BJ (cell line): ENCODE data around the gene MRPL27. TPM values are rescaled to one million over a fixed set of nuclear protein-coding genes. Genes with fewer than 3 reads are reported as not detected.

Source experiments
- CTCF ChIA-PET: fragments of 350-600 bp; formaldehyde crosslinking; extraction: SDS; loops from one replicate; lab custom pipeline; 2021; ENCODE audit warnings: antibody characterized with exemption, inconsistent platforms; lab: Yijun Ruan, JAX
- POLR2A ChIA-PET: fragments of 300-600 bp; sonication (Branson Sonifier 250); formaldehyde crosslinking; extraction: SDS; loops from one replicate; lab custom pipeline; 2021; ENCODE audit warnings: antibody characterized with exemption; lab: Charles Lee
- DNase-seq: peaks from one replicate; pipeline ENCODE4 v3.0.0-alpha.2; 2011; ENCODE audit warnings: low read depth
- H3K27me3 ChIP-seq: 2 replicates; pipeline ENCODE4 v1.6.0; 2011; ENCODE audit warnings: low read length; ENCODE audit not compliant: control insufficient read depth, insufficient read depth
- H3K36me3 ChIP-seq: 2 replicates; pipeline ENCODE4 v1.5.1; 2011; ENCODE audit warnings: low read length; ENCODE audit not compliant: control insufficient read depth, insufficient read depth
- H3K4me3 ChIP-seq: 2 replicates; pipeline ENCODE4 v1.5.1; 2011; ENCODE audit warnings: low read depth, mild to moderate bottlenecking, control low read depth, low read length
- CTCF ChIP-seq: IDR thresholded peaks from 2 replicates; pipeline ENCODE4 v1.5.1; 2011; ENCODE audit warnings: low read depth, mild to moderate bottlenecking, control low read depth, inconsistent platforms, low read length, moderate library complexity; ENCODE audit not compliant: insufficient read depth
- polyA plus RNA-seq: library from polyadenylated mRNA; depleted of rRNA; stranded (reverse); fragments of >200 nt; gene quantifications from 2 replicates; pipeline ENCODE4 v1.2.3, GENCODE V29; 2011

The MRPL27 gene
- polyA plus RNA-seq, 1 experiment = 142 TPM

GRCh38 chr17:50346313-50347116 is 26.5 kb downstream of the MRPL27 start:
- CTCF ChIA-PET = interaction anchor here (0.7 to 2.7 kb wide), 6 partner anchors 10 to 87 kb away, joined by 3 to 19 read pairs (median 4); partner anchors contain the start of gene LRRC59
- H3K36me3 ChIP-seq = no peaks in the 10 kb centered on the region
- POLR2A ChIA-PET = interaction anchor here (0.8 kb wide), 1 partner anchor 16 kb away, joined by 4 read pairs; no protein-coding TSS in a partner anchor
- no peaks in the 10 kb centered on the region for H3K27me3 ChIP-seq
- peak overlapping the region; percentile 92 for H3K4me3 ChIP-seq
- no peak for DNase-seq
- TF ChIP-seq CTCF = no peak

GRCh38 chr17:50345432-50346312 is 27.3 kb downstream of the MRPL27 start, which contains the start of gene XYLT2:
Gene XYLT2, plus strand, starts transcription at chr17:50346126. Its CDS starts 15 bp downstream, at chr17:50346141.
- DNase-seq = no peak
- no peak for TF ChIP-seq CTCF
- CTCF ChIA-PET = interaction anchor here (1.0 to 2.7 kb wide), 4 partner anchors 13 to 52 kb away, joined by 3 to 19 read pairs (median 5); partner anchors contain the start of gene LRRC59
- Histone ChIP-seq H3K27me3 (no peaks in the 10 kb centered on the region), H3K36me3 (no peaks in the 10 kb centered on the region), H3K4me3 (peak within 1 kb of the TSS; percentile 92)
- POLR2A ChIA-PET = no interaction called here

GRCh38 chr17:50344731-50345365 is 28.1 kb downstream of the MRPL27 start:
- ChIA-PET CTCF (interaction anchor here (2.2 kb wide), 1 partner anchor 53 kb away, joined by 6 read pairs; the partner anchor contains the start of gene LRRC59), POLR2A (no interaction called here)
- H3K36me3 ChIP-seq = no peaks in the 10 kb centered on the region
- DNase-seq = no peak
- H3K27me3 ChIP-seq = peaks cover 3% of the 10 kb centered on the region; the same call in 1 of the 2 replicates
- H3K4me3 ChIP-seq = no peak overlapping the region
- no peak for TF ChIP-seq CTCF

- no peak for TF ChIP-seq CTCF
- Histone ChIP-seq H3K36me3 (no peaks in the 10 kb centered on the region), H3K4me3 (no peak overlapping the region), H3K27me3 (peaks cover 5% of the 10 kb centered on the region; the same call in 1 of the 2 replicates)
- CTCF ChIA-PET = no interaction called here
- no peak for DNase-seq
- POLR2A ChIA-PET = no interaction called here
Observed at GRCh38 chr17:50339381-50339780, 33.6 kb downstream of the MRPL27 start.
